Endothelial cell (in vitro differentiated cells): ENCODE measurements around the gene SOX13. TPM values are rescaled to one million over a fixed set of nuclear protein-coding genes. Genes with fewer than 3 reads are reported as not detected.

Experiments
- DNase-seq: peaks from one replicate; pipeline ENCODE4 v3.0.0; 2021; ENCODE audit warnings: low spot score
- H3K27ac Mint-ChIP-seq: one replicate; pipeline ENCODE4 v1.8.0; 2021; ENCODE audit warnings: mixed read lengths, inconsistent platforms; ENCODE audit not compliant: unreplicated experiment
- H3K27me3 Mint-ChIP-seq: one replicate; pipeline ENCODE4 v1.8.0; 2021; ENCODE audit warnings: mild to moderate bottlenecking, moderate library complexity, mixed read lengths, inconsistent platforms; ENCODE audit not compliant: unreplicated experiment
- H3K36me3 Mint-ChIP-seq: one replicate; pipeline ENCODE4 v1.8.0; 2021; ENCODE audit warnings: mild to moderate bottlenecking, low read depth, mixed read lengths, inconsistent platforms; ENCODE audit not compliant: unreplicated experiment
- H3K4me1 Mint-ChIP-seq: one replicate; pipeline ENCODE4 v1.8.0; 2021; ENCODE audit warnings: mild to moderate bottlenecking, mixed read lengths, inconsistent platforms; ENCODE audit not compliant: unreplicated experiment
- H3K4me3 Mint-ChIP-seq: one replicate; pipeline ENCODE4 v1.8.0; 2021; ENCODE audit warnings: mild to moderate bottlenecking, mixed read lengths, inconsistent platforms; ENCODE audit not compliant: unreplicated experiment
- H3K9me3 Mint-ChIP-seq: one replicate; pipeline ENCODE4 v1.8.0; 2021; ENCODE audit warnings: mixed read lengths, inconsistent platforms; ENCODE audit not compliant: unreplicated experiment
- CTCF ChIP-seq: fragments of 200-600 bp; sonication (generic); IDR thresholded peaks from one replicate; pipeline ENCODE4 v1.5.0; 2021; ENCODE audit warnings: antibody characterized with exemption; ENCODE audit not compliant: unreplicated experiment
- total RNA-seq: library from RNA; stranded (reverse); fragmentation: NEBNext Ultra II Directional; extraction: Animal tissue kit (Norgen Biotek cat#: 25700); gene quantifications from one replicate; pipeline ENCODE4 v1.2.1, GENCODE V29; 2021; ENCODE audit not compliant: unreplicated experiment

Gene SOX13
- total RNA-seq, 1 donor from 2014 or later = 107 TPM

- H3K27ac Mint-ChIP-seq = no peak overlapping the region
- peaks cover 3% of the 10 kb centered on the region for H3K4me1 Mint-ChIP-seq
- peaks cover 5% of the 10 kb centered on the region for H3K27me3 Mint-ChIP-seq
- H3K9me3 Mint-ChIP-seq = no peaks in the 10 kb centered on the region
- no peak for TF ChIP-seq CTCF
- no peaks in the 10 kb centered on the region for H3K36me3 Mint-ChIP-seq
- DNase-seq = no peak
- no peak overlapping the region for H3K4me3 Mint-ChIP-seq
These were observed 41.7 kb upstream of the SOX13 start for GRCh38 chr1:204031098-204031710.

DNA sequence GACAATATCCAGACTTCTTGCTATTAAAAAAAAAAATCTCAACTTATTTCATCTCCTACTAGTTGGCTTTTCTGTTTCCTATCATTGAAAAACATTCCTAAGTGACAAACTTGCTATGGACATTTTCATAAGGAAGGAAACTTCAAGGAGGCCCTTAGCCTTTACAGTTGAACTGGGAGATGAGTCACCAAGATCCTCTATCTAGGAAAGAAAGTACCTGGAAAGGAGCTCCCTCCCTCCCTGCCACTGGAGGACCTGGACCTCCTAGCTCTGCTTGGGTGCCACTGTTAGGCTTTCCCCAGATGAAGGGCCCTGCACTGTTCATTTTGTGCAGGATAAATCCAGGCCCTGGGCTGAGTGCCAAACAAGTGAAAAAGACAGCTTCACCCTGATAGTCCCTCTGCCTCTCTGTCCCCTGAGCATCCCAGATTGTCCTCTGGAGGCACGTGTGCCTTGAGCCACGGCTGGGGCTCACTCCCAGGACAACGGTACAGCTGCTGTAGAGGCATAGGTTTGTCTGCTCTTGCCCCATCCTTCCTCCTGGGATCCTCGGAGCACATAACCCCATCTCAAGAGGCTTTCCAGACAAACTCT is 40.2 kb upstream of the SOX13 start:
- Mint-ChIP-seq H3K36me3 (no peaks in the 10 kb centered on the region), H3K27ac (no peak overlapping the region), H3K27me3 (peaks cover 6% of the 10 kb centered on the region), H3K4me3 (no peak overlapping the region), H3K9me3 (no peaks in the 10 kb centered on the region), H3K4me1 (no peaks in the 10 kb centered on the region)
- TF ChIP-seq CTCF = no peak
- DNase-seq = no peak

DNA sequence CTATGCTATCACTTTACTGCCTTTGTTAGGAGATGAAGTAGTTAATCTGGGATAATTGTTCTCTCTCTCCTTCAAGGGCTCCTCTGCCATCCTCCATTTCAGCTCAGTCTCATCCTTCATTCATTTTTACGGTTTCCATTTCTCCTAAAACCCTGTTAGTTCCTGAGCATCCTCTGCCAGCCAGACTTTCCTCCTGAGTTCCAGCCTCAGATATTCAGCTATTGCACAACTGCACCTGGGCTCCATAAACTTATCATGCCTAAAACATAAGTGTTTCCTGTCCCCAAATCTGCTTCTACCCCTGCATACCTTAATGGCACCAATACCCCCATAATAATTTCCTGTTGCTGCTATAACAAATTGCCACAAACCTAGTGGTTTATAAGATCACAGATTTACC is 39.6 kb upstream of the SOX13 start:
- Mint-ChIP-seq H3K4me1 (no peaks in the 10 kb centered on the region), H3K9me3 (no peaks in the 10 kb centered on the region), H3K36me3 (no peaks in the 10 kb centered on the region), H3K4me3 (no peak overlapping the region), H3K27ac (no peak overlapping the region), H3K27me3 (peaks cover 6% of the 10 kb centered on the region)
- no peak for DNase-seq
- TF ChIP-seq CTCF = no peak

DNA sequence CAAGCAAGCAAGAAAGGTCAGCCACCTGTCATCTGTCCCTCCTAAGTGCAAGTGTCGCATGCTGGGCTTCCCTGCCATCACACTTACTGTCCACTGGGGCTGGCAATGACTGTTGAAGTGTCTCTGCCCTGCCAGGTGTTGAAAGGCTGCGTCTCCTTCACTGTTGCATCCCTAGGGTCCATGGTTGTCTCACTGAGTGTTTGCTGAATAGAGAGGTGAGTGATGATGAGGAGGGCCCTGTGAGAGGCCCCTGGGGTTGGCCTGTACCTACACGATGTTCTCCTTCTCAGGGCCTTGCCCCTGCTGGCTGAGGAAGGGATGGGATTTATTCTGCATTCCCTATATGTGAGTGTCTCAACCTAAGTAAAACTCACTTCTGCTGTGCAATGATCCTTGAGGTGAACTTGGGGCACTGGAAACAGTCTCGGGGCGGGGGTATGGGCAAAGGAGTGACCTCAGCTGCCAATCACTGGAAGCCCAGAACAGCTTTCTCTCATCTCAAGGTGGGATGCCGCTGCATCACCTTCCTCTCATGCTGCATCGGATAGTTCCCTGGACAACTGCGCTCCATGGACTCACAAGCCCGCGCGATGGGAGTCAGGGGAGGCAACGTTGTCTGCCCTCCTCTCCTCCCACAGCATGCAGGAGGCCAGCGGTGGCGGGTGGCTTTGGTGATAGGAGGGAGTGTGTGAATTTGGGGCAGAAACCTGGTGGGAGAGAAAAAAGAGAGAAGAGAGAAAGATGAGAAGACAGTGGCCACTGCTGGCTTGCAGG is 35.8 kb upstream of the SOX13 start:
- peaks cover 4% of the 10 kb centered on the region for H3K4me1 Mint-ChIP-seq
- no peaks in the 10 kb centered on the region for H3K9me3 Mint-ChIP-seq
- no peak overlapping the region for H3K27ac Mint-ChIP-seq
- H3K36me3 Mint-ChIP-seq = no peaks in the 10 kb centered on the region
- H3K4me3 Mint-ChIP-seq = no peak overlapping the region
- no peak for TF ChIP-seq CTCF
- no peak for DNase-seq
- H3K27me3 Mint-ChIP-seq = peaks cover 6% of the 10 kb centered on the region
